Activated naive CD8-positive, alpha-beta T cell treated with anti-CD3 and anti-CD28 coated beads, Interleukin-2, amount 10 ng/mL, durations not matched to agents 7 days and 5 days (primary cell): ENCODE results near the gene MYMK. TPM values are rescaled to one million over a fixed set of nuclear protein-coding genes. Genes with fewer than 3 reads are reported as not detected.
A peak's percentile ranks its signal among the peaks of the same experiment; 100 is the strongest.

Experiments used
- ATAC-seq: fragments of 150-1000 bp; cut with Tn5 transposase; one replicate; pipeline ENCODE4 v1.10.0; 2021; ENCODE audit warnings: low read depth, moderate library complexity
- POLR2A ChIA-PET: fragments of 350-600 bp; sonication (Branson Sonifier 250); formaldehyde crosslinking; loops from one replicate; lab custom pipeline; 2021; ENCODE audit warnings: antibody characterized with exemption; lab: Charles Lee
- DNase-seq: peaks from one replicate; pipeline ENCODE4 v3.0.0; 2021
- H3K27ac Mint-ChIP-seq: one replicate; pipeline ENCODE4 v1.8.0; 2022; ENCODE audit warnings: mild to moderate bottlenecking, mixed read lengths
- H3K27me3 Mint-ChIP-seq: one replicate; pipeline ENCODE4 v1.8.0; 2022; ENCODE audit warnings: mild to moderate bottlenecking, moderate library complexity, mixed read lengths
- H3K36me3 Mint-ChIP-seq: one replicate; pipeline ENCODE4 v1.8.0; 2021; ENCODE audit warnings: mild to moderate bottlenecking, mixed read lengths
- H3K4me1 Mint-ChIP-seq: one replicate; pipeline ENCODE4 v1.8.0; 2021; ENCODE audit warnings: mixed read lengths
- H3K4me3 Mint-ChIP-seq: one replicate; pipeline ENCODE4 v1.8.0; 2022; ENCODE audit warnings: mild to moderate bottlenecking, moderate library complexity, mixed read lengths
- H3K9me3 Mint-ChIP-seq: one replicate; pipeline ENCODE4 v1.8.0; 2021; ENCODE audit warnings: mixed read lengths
- total RNA-seq, 2 experiments: library from RNA; stranded (reverse); gene quantifications; one replicate each; pipeline ENCODE4 v1.2.3, GENCODE V29; 2021

MYMK gene
- total RNA-seq, 2 experiments from 2014 or later: not detected

GRCh38 chr9:133515240-133515610 is 9.5 kb downstream of the MYMK start:
- ATAC-seq: no peak
- H3K9me3 Mint-ChIP-seq: no peaks in the 10 kb centered on the region
- POLR2A ChIA-PET: no interaction called here

DNA sequence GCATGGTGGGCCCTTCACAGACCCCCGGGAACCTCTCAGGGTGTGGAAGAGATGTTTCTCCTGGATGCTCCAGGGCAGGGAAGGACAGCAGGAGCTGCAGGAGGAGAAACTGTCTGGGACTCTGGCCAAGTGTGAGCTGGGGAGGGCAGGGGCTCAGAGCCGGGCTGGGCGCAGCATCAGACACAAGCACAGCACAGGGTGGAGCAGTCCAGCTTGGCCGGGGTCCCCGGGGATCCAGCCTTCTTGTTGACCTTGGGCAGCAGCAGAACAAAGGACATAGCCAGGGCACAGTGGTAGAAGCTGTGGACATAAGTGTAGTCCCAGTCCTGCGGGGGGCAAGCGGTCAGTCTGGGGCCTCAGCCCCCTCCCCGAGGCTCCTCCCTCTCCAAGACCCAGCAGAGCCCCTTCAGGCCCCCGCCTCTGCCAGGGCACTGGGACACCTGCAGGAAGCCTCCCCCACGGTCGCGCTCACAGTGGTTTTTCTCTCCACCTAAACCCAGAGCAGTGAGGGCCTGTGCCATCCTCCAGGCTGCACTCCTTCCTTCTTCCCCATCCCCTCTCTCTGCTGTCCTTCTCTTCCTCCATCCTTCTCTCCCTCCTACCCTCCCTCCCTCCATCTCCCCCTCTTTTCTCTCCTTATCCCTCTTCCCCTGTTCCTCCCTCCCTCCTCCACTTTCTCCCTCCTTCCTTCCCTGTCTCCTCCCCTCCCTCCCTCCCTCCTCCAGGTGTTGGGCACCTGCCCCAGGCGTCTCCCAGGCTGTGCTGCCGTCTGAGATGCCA is 10.1 kb downstream of the MYMK start:
- POLR2A ChIA-PET: no interaction called here
- Mint-ChIP-seq H3K9me3 (no peaks in the 10 kb centered on the region), H3K27ac (no peak overlapping the region), H3K4me3 (no peak overlapping the region), H3K36me3 (no peaks in the 10 kb centered on the region), H3K27me3 (no peaks in the 10 kb centered on the region), H3K4me1 (peaks cover 2% of the 10 kb centered on the region)
- ATAC-seq (no peak), DNase-seq (no peak)

More at GRCh38 chr9:133515240-133515610, 9.5 kb downstream of the MYMK start:
- DNase-seq: no peak
- Mint-ChIP-seq H3K27ac (no peak overlapping the region), H3K27me3 (no peaks in the 10 kb centered on the region), H3K4me1 (no peaks in the 10 kb centered on the region), H3K4me3 (no peak overlapping the region), H3K36me3 (no peaks in the 10 kb centered on the region)

DNA sequence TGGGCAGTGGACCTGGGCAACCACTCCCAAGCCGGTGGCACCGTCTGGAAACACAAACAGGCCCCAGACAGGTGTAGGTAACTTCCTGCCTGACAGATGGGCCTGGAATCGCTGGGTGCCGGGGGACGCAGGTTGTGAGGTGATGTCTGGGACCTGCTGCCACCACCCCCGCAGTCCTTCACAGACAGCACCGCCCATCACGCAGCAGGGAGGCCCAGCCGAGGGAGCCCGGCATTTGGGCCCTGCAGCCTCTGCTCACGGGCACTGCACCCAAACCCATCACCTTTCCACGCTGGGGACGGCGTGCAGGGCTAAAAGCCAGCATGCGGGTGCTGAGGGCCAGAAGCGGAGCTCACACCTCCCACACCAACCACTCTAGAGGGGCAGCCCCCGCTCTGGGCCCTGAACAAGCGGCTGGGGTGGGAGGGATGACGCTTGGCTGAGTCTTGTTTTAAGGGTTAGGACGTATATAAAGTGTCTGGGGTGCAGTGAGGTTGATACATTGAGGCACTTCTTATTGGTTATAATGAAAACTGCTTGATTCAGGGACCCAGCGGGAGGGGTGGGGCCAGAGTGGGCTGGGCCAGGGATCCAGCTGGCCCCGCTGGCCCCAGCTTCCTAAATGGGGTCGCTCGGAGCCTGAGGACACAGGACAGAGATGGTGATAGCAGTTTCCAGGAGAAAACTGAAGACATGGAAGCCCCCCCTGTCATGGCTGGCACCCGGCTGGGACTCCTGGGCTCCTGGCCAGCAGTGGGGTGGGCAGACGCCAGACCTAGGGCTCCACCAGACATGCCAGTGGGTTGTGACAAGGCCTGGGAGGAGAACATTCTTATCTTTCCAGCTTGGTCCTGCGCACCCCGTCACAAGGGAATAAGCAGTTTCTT is 11.3 kb downstream of the MYMK start:
- H3K27ac Mint-ChIP-seq: no peak overlapping the region

GRCh38 chr9:133512253-133513213 is 12.2 kb downstream of the MYMK start:
- DNase-seq (no peak), ATAC-seq (no peak)
- no peak overlapping the region for H3K27ac Mint-ChIP-seq
- no peaks in the 10 kb centered on the region for H3K27me3 Mint-ChIP-seq
- H3K4me3 Mint-ChIP-seq: no peak overlapping the region
- no peaks in the 10 kb centered on the region for H3K9me3 Mint-ChIP-seq
- POLR2A ChIA-PET: no interaction called here
- H3K36me3 Mint-ChIP-seq: no peaks in the 10 kb centered on the region
- peaks cover 8% of the 10 kb centered on the region for H3K4me1 Mint-ChIP-seq

More for the DNA sequence above, 11.3 kb downstream of the MYMK start:
- no peak for DNase-seq
- Mint-ChIP-seq H3K9me3 (no peaks in the 10 kb centered on the region), H3K4me1 (peaks cover 8% of the 10 kb centered on the region), H3K27me3 (no peaks in the 10 kb centered on the region), H3K4me3 (no peak overlapping the region), H3K36me3 (no peaks in the 10 kb centered on the region)
- POLR2A ChIA-PET: no interaction called here
- no peak for ATAC-seq

- H3K27me3 Mint-ChIP-seq: no peaks in the 10 kb centered on the region
- no peaks in the 10 kb centered on the region for H3K36me3 Mint-ChIP-seq
- H3K4me1 Mint-ChIP-seq: peaks cover 8% of the 10 kb centered on the region
- H3K27ac Mint-ChIP-seq: no peak overlapping the region
- ATAC-seq (no peak), DNase-seq (no peak)
- POLR2A ChIA-PET: no interaction called here
- no peaks in the 10 kb centered on the region for H3K9me3 Mint-ChIP-seq
- H3K4me3 Mint-ChIP-seq: no peak overlapping the region
Measured at GRCh38 chr9:133511607-133512006, 13.2 kb downstream of the MYMK start.

DNA sequence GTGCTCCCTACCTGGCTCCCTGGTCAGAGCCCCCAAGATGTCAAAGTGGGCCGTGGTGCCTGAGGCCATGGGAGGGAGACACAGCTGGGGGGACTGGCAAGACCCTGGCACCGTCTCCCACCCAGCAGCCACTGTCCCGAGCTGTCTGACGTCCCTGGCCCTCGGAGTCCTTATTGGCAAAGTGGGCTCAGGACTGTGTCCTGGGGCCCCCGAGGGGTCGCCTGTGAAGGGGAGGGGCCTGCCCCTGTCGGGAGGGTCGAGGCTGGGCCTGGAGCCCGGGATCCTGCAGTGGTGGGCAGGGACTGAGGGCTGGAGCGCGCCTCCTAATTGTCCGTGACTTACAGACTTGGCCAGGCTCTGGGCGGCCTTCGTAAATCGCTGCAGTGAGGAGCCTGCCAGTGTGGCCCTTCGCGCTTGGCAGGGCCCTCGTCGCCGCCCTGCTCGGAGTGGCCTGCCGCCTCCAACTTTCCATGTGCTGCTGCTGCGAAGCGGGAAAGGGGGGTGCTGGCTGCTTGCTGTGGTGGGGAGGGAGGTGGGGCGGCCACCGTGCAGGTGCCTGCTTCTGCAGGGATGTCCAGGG is 13.7 kb downstream of the MYMK start:
- Mint-ChIP-seq H3K9me3 (no peaks in the 10 kb centered on the region), H3K4me1 (peaks cover 8% of the 10 kb centered on the region), H3K27ac (no peak overlapping the region), H3K36me3 (no peaks in the 10 kb centered on the region), H3K4me3 (no peak overlapping the region), H3K27me3 (no peaks in the 10 kb centered on the region)
- POLR2A ChIA-PET: no interaction called here
- DNase-seq (no peak), ATAC-seq (no peak)

GRCh38 chr9:133509179-133510083 is 15.3 kb downstream of the MYMK start:
- H3K4me3 Mint-ChIP-seq: peak overlapping the region; percentile 75
- peak; percentile 55 for DNase-seq
- no peaks in the 10 kb centered on the region for H3K9me3 Mint-ChIP-seq
- H3K27ac Mint-ChIP-seq: peak overlapping the region; percentile 92
- no peaks in the 10 kb centered on the region for H3K36me3 Mint-ChIP-seq
- peaks cover 8% of the 10 kb centered on the region for H3K4me1 Mint-ChIP-seq
- no peaks in the 10 kb centered on the region for H3K27me3 Mint-ChIP-seq
- ATAC-seq: peak; percentile 73
- POLR2A ChIA-PET: interaction anchor here (0.9 to 1.2 kb wide), 3 partner anchors 30 to 161 kb away, joined by 3 to 4 read pairs (median 3); partner anchors contain the start of genes MED22, RPL7A and SLC2A6

DNA sequence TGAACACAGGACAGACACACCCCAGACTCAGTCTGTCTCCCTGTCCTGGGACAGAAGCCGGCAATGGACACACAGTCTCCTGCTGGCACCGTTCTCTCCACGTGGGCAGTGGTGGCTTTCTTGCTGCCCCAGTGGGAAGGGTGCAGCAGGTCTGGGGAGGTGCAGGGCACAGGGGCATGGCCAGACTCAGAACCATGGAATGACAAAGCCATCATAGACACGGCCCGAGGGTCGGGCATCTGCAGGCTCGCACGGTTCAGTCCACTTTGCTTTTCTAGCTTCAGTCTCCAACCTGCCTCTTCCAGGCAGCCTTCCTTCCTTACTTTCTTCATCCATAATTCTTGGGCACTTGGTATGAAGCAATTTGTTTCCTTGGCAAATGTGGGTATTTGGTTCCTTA is 16.7 kb downstream of the MYMK start:
- peak overlapping the region; percentile 30 for H3K27ac Mint-ChIP-seq

DNA sequence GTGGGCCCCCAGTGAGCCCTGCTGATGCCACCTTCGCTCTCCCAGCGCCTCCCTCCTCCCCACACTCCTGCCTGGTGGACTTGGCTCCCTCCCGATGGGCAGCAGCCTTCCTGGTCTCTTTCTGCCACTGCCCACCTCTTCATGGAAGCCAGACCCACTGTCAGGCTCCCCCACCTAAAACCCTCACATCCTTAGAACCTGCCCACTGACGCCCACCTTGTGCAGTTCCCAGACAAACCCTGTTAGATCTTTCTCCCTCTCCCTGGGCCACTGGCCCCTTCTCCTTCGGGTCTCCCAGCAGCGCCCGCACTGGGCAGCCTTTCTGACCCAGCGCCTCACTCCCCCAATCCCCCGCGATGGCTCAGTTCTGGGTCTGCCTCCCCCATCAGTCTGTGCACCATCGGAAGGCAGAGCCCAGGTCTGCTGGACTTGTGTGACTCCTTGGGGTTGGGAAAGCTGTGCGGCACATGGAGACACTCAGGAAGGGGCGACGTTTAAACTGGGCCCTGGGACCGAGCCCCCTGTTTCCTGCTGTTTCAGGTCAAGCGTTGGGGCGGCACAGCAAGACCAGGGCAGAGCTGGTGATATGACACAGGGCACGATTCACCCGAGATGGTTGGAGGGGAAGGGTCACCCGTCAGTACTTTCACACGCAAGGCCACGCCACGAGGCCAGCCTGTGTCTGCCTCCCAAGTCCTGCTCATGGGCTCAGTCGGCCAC is 17.4 kb downstream of the MYMK start:
- DNase-seq (no peak), ATAC-seq (no peak)
- Mint-ChIP-seq H3K27me3 (peaks cover 3% of the 10 kb centered on the region), H3K36me3 (peaks cover 1% of the 10 kb centered on the region), H3K27ac (no peak overlapping the region), H3K4me1 (peaks cover 8% of the 10 kb centered on the region), H3K9me3 (peaks cover 1% of the 10 kb centered on the region), H3K4me3 (no peak overlapping the region)
- POLR2A ChIA-PET: no interaction called here

More for the DNA sequence above, 16.7 kb downstream of the MYMK start:
- H3K36me3 Mint-ChIP-seq: no peaks in the 10 kb centered on the region
- H3K4me1 Mint-ChIP-seq: peaks cover 8% of the 10 kb centered on the region
- no peaks in the 10 kb centered on the region for H3K27me3 Mint-ChIP-seq
- no peaks in the 10 kb centered on the region for H3K9me3 Mint-ChIP-seq
- DNase-seq (no peak), ATAC-seq (no peak)
- no peak overlapping the region for H3K4me3 Mint-ChIP-seq
- POLR2A ChIA-PET: no interaction called here

GRCh38 chr9:133506653-133507038 is 18.1 kb downstream of the MYMK start:
- DNase-seq: no peak

GRCh38 chr9:133505901-133506652 is 18.7 kb downstream of the MYMK start:
- H3K27me3 Mint-ChIP-seq: peaks cover 7% of the 10 kb centered on the region
- POLR2A ChIA-PET: no interaction called here
- peaks cover 12% of the 10 kb centered on the region for H3K9me3 Mint-ChIP-seq
- H3K4me1 Mint-ChIP-seq: peaks cover 8% of the 10 kb centered on the region
- H3K4me3 Mint-ChIP-seq: no peak overlapping the region
- ATAC-seq: no peak
- no peak overlapping the region for H3K27ac Mint-ChIP-seq
- H3K36me3 Mint-ChIP-seq: peaks cover 3% of the 10 kb centered on the region
- no peak for DNase-seq

More at GRCh38 chr9:133506653-133507038, 18.1 kb downstream of the MYMK start:
- peaks cover 6% of the 10 kb centered on the region for H3K9me3 Mint-ChIP-seq
- peaks cover 7% of the 10 kb centered on the region for H3K27me3 Mint-ChIP-seq
- H3K4me3 Mint-ChIP-seq: no peak overlapping the region
- peaks cover 8% of the 10 kb centered on the region for H3K4me1 Mint-ChIP-seq
- POLR2A ChIA-PET: no interaction called here
- no peak overlapping the region for H3K27ac Mint-ChIP-seq
- peaks cover 3% of the 10 kb centered on the region for H3K36me3 Mint-ChIP-seq
- no peak for ATAC-seq
